Measurements from ENCODE around the gene GATA2.

GATA2 gene

DNA sequence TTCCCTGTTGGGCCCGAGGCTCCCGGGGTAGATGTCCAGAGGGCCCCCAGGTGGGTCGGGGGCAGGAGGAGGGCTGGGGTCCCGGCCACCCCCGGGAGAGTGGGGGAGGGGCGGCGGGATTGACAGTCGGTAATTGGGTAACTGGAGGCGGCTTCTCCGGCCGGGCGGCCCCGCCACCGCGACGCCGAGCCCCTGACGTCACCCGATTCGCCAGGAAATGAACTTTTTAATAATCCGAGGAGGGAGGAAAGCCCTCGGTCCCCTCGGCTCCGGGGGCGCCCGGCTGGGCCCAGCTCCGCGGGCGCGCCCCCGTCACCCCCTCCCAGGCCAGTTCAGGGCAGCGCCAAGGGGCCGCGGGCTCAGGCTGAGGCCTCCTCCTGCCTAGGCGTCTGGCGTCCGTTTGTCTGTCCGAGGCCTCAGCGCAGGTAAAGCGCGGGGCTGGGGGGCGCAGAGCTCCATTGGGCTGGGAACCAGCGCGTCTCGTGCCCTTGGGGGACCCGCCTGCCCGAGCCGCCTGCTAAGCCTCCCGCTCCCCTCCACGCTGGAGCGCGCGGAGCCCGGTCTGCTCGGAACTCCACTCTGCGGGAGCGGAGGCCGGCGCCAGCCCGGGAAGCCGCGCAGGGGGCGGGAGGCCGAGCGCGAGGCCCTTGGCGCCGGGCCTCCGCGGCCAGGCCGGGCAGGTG is 3.9 kb downstream of the GATA2 start:
- Histone ChIP-seq H3K27me3 (ENCODE audit: control insufficient read depth, insufficient read depth, low read length, poor library complexity, severe bottlenecking) (peaks cover 100% of the 10 kb centered on the region), H3K4me1 (ENCODE audit: control insufficient read depth, insufficient read depth, low read length) (peaks cover 52% of the 10 kb centered on the region), H3K4me3 (ENCODE audit: insufficient read depth, low read depth, low read length) (peak overlapping the region; percentile 24), H3K27ac (ENCODE audit: insufficient read depth, low read depth, low read length, poor library complexity, severe bottlenecking) (no peak overlapping the region), H3K9me3 (ENCODE audit: control insufficient read depth, low read length) (no peaks in the 10 kb centered on the region), H3K36me3 (ENCODE audit: control insufficient read depth, insufficient read depth, low read length) (no peaks in the 10 kb centered on the region)
- WGBS, 2 experiments = 1% methylated on average over 71 of the region's 71 CpGs

DNA sequence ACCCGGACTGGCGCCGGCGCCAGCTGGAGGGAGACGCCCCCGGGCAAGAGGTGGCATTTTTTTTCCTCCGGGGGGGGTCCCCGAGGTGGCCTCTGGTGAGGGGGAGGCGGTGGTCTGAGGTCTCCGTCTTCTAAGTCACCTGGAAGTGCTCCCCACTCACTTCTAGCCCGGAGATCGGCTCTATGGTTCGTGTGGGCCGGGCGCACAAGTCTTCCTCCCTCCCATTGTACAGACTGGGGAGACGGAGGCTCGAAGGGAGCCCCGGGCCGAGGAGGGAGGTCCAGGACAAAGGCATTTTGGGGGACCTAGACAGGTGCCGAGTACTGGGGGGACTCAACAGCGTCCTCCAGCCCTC is 4.4 kb downstream of the GATA2 start:
- Histone ChIP-seq H3K27me3 (ENCODE audit: control insufficient read depth, insufficient read depth, low read length, poor library complexity, severe bottlenecking) (peaks cover 100% of the 10 kb centered on the region), H3K4me1 (ENCODE audit: control insufficient read depth, insufficient read depth, low read length) (peaks cover 57% of the 10 kb centered on the region), H3K36me3 (ENCODE audit: control insufficient read depth, insufficient read depth, low read length) (no peaks in the 10 kb centered on the region), H3K4me3 (ENCODE audit: insufficient read depth, low read depth, low read length) (peak overlapping the region; percentile 1), H3K27ac (ENCODE audit: insufficient read depth, low read depth, low read length, poor library complexity, severe bottlenecking) (no peak overlapping the region), H3K9me3 (ENCODE audit: control insufficient read depth, low read length) (no peaks in the 10 kb centered on the region)
- WGBS, 2 experiments = 1 to 2% methylated on average over 21 of the region's 21 CpGs

DNA sequence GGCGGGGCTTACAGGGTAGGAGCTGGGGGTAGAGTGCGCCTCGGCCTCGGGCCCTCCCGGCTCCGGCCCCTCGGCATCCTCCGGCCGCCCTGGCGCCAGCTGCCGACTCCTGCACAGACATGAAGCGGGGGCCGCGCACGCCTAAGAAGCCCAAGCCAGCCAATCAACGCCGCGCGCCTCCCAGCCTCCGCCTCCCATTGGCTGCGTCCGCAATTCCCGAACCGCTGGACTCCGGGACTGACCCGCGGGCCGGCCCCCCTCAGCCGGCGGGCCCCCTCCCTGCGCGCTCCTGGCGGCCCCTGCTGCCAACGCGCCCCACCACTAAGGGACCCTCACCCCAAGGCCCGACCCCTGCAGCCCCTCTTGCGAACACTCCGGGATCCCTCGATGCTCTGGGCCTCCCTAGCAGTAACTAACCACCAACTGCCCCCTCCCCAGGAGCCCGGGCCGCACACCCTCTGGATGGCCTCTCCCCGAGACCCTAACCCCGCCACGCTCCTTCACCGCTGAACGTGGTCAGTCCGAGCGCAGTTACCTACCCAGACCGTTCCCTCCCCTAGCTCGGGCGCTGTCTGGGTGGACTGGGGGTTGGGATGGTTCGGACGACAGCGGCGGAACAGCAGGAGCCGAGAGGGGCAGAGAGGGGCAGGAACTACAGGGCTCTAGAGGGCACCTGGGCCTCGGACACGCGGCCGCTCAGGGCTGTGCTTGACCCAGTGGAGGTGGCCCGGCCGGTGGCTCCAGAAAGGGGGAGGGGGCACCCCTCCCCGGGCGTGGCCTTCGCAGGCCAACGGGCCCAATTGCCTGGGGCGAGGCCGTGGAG is 5.0 kb downstream of the GATA2 start:
- peaks cover 58% of the 10 kb centered on the region for H3K4me1 ChIP-seq (ENCODE audit: control insufficient read depth, insufficient read depth, low read length)

GRCh38 chr3:128487538-128487812 is 5.5 kb downstream of the GATA2 start:
- Histone ChIP-seq H3K36me3 (ENCODE audit: control insufficient read depth, insufficient read depth, low read length) (no peaks in the 10 kb centered on the region), H3K4me1 (ENCODE audit: control insufficient read depth, insufficient read depth, low read length) (peaks cover 59% of the 10 kb centered on the region), H3K27me3 (ENCODE audit: control insufficient read depth, insufficient read depth, low read length, poor library complexity, severe bottlenecking) (peaks cover 100% of the 10 kb centered on the region), H3K9me3 (ENCODE audit: control insufficient read depth, low read length) (no peaks in the 10 kb centered on the region), H3K27ac (ENCODE audit: insufficient read depth, low read depth, low read length, poor library complexity, severe bottlenecking) (no peak overlapping the region), H3K4me3 (ENCODE audit: insufficient read depth, low read depth, low read length) (peak overlapping the region; percentile 26)
- 1% methylated on average over 18 of the region's 18 CpGs for WGBS, 2 experiments

More for the DNA sequence above, 5.0 kb downstream of the GATA2 start:
- Histone ChIP-seq H3K9me3 (ENCODE audit: control insufficient read depth, low read length) (no peaks in the 10 kb centered on the region), H3K27me3 (ENCODE audit: control insufficient read depth, insufficient read depth, low read length, poor library complexity, severe bottlenecking) (peaks cover 100% of the 10 kb centered on the region), H3K36me3 (ENCODE audit: control insufficient read depth, insufficient read depth, low read length) (no peaks in the 10 kb centered on the region), H3K27ac (ENCODE audit: insufficient read depth, low read depth, low read length, poor library complexity, severe bottlenecking) (no peak overlapping the region), H3K4me3 (ENCODE audit: insufficient read depth, low read depth, low read length) (peak overlapping the region; percentile 26)
- WGBS, 2 experiments = 1% methylated on average over 68 of the region's 68 CpGs

DNA sequence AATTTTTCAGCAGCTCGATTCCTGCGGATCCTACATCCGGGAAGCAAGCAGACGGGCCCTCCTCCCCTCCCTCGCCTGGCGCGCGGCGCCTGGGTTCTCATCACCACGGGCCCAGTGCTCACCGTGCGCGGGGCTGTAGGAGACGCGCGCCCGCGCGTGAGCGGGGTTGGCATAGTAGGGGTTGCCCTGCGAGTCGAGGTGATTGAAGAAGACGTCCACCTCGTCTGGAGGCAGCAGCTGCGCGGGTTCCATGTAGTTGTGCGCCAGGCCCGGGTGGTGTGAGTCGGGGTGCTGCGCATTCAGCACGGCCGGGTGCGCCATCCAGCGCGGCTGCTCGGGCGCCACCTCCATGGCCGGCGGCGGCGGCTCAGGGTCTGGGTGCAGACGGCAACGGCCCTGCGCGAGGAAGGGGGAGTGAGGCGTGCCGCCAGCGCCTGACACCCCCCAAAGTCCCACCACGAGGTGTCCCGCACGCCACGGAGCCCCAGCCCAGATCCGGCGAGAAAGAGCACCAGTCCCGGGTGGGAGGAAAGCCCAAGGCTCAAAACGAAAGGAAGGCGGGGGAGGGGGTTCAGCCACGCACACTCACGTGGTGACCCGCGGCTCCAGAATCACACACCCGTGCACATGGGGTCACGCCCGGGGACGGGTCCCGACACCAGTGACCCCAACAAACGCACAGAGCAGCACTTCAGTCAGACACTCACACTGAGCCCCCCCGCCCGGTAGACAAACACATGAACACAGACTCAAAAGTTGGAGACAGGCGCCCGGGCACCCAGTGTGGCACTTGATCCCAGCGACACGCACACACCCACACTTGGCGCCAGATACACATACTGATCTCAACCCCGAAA is 6.1 kb downstream of the GATA2 start:
- peaks cover 64% of the 10 kb centered on the region for H3K4me1 ChIP-seq (ENCODE audit: control insufficient read depth, insufficient read depth, low read length)
- WGBS, 2 experiments = 2% methylated on average over 75 of the region's 75 CpGs
- H3K27me3 ChIP-seq (ENCODE audit: control insufficient read depth, insufficient read depth, low read length, poor library complexity, severe bottlenecking) = peaks cover 100% of the 10 kb centered on the region

GRCh38 chr3:128486205-128486628 is 6.8 kb downstream of the GATA2 start:
- H3K4me3 ChIP-seq (ENCODE audit: insufficient read depth, low read depth, low read length) = peak overlapping the region; percentile 26
- WGBS, 2 experiments = 2 to 4% methylated on average over 14 of the region's 14 CpGs
- H3K27ac ChIP-seq (ENCODE audit: insufficient read depth, low read depth, low read length, poor library complexity, severe bottlenecking) = no peak overlapping the region
- no peaks in the 10 kb centered on the region for H3K36me3 ChIP-seq (ENCODE audit: control insufficient read depth, insufficient read depth, low read length)
- peaks cover 70% of the 10 kb centered on the region for H3K4me1 ChIP-seq (ENCODE audit: control insufficient read depth, insufficient read depth, low read length)
- no peaks in the 10 kb centered on the region for H3K9me3 ChIP-seq (ENCODE audit: control insufficient read depth, low read length)
- H3K27me3 ChIP-seq (ENCODE audit: control insufficient read depth, insufficient read depth, low read length, poor library complexity, severe bottlenecking) = peaks cover 100% of the 10 kb centered on the region

More for the DNA sequence above, 6.1 kb downstream of the GATA2 start:
- Histone ChIP-seq H3K27ac (ENCODE audit: insufficient read depth, low read depth, low read length, poor library complexity, severe bottlenecking) (no peak overlapping the region), H3K36me3 (ENCODE audit: control insufficient read depth, insufficient read depth, low read length) (no peaks in the 10 kb centered on the region), H3K4me3 (ENCODE audit: insufficient read depth, low read depth, low read length) (peak overlapping the region; percentile 26), H3K9me3 (ENCODE audit: control insufficient read depth, low read length) (no peaks in the 10 kb centered on the region)

DNA sequence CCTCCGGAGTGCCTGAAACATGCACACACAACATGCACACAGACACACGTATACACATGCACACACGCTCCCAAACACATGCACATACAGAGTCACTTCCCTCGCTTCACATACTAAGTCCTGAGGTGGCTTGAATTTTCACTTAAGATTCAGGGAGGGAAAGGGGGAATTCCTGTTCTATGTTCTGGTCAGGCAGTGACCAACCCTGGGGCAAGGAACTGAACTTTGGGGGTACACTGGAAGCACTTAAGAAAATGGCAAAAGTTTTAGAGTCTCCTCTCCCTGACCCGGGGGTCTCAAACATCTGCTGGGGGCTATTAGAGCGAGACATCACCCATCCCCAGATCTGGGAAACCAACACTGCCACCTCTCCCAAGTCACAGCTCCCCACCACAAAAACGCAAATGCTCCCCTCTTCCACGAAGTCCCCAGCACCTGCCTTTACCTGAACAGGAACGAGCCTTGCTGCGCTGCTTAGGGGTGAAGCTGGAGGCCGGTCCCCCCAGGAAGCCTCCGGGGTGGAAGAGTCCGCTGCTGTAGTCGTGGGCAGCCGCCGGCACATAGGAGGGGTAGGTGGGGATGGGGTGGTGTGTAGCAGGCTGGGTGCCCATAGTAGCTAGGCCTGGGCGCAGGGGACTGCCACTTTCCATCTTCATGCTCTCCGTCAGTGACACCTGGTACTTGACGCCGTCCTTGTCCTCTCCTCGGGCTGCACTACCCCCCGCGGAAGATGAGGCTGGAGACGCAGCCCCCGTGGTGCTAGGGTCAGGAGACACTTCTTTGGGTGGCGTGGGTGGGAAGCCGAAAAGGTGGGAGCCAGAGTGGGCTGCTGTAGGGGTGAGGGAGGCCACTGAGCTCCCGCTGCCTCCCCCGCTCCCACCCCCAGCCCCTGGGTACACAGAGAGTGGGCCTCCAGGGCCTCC is 7.5 kb downstream of the GATA2 start:
- no peak overlapping the region for H3K27ac ChIP-seq (ENCODE audit: insufficient read depth, low read depth, low read length, poor library complexity, severe bottlenecking)
- H3K9me3 ChIP-seq (ENCODE audit: control insufficient read depth, low read length) = no peaks in the 10 kb centered on the region
- peaks cover 100% of the 10 kb centered on the region for H3K27me3 ChIP-seq (ENCODE audit: control insufficient read depth, insufficient read depth, low read length, poor library complexity, severe bottlenecking)
- 6 to 7% methylated on average over 29 of the region's 29 CpGs for WGBS, 2 experiments
- H3K36me3 ChIP-seq (ENCODE audit: control insufficient read depth, insufficient read depth, low read length) = no peaks in the 10 kb centered on the region
- H3K4me3 ChIP-seq (ENCODE audit: insufficient read depth, low read depth, low read length) = no peak overlapping the region
- H3K4me1 ChIP-seq (ENCODE audit: control insufficient read depth, insufficient read depth, low read length) = peaks cover 70% of the 10 kb centered on the region

- Histone ChIP-seq H3K9me3 (ENCODE audit: control insufficient read depth, low read length) (no peaks in the 10 kb centered on the region), H3K4me3 (ENCODE audit: insufficient read depth, low read depth, low read length) (no peak overlapping the region), H3K27ac (ENCODE audit: insufficient read depth, low read depth, low read length, poor library complexity, severe bottlenecking) (no peak overlapping the region), H3K36me3 (ENCODE audit: control insufficient read depth, insufficient read depth, low read length) (no peaks in the 10 kb centered on the region), H3K4me1 (ENCODE audit: control insufficient read depth, insufficient read depth, low read length) (peaks cover 61% of the 10 kb centered on the region), H3K27me3 (ENCODE audit: control insufficient read depth, insufficient read depth, low read length, poor library complexity, severe bottlenecking) (peaks cover 100% of the 10 kb centered on the region)
- 1 to 2% methylated on average over 15 of the region's 16 CpGs for WGBS, 2 experiments
These were observed 8.4 kb downstream of the GATA2 start for GRCh38 chr3:128484404-128485281.

All from ectodermal cell (in vitro differentiated cells).